ENCODE data around the gene FADS3.

- no peak for TF ChIP-seq CTCF (conservative IDR thresholded peaks at IDR 0.05 in 1 of 2, IDR thresholded peaks at IDR 0.05 in 1 of 2; ENCODE audit: extremely low read depth in 1 of 2, insufficient read depth in 1 of 2, low read depth in 1 of 2, low read length in 2 of 2)
- no peak for TF ChIP-seq EZH2 (IDR thresholded peaks at IDR 0.05; ENCODE audit: borderline replicate concordance, low read length)
Observed at GRCh38 chr11:61892085-61892370, 683 bp upstream of the FADS3 start.
